GM13976 (cell line): ENCODE data around the gene IGSF9.
A peak's percentile ranks its signal among the peaks of the same experiment; 100 is the strongest.

Experiments used
- DNase-seq: peaks from one replicate; pipeline ENCODE4 v3.0.0; 2012; ENCODE audit warnings: low spot score
- in situ Hi-C: fragments of 300-500 bp; cut with MboI; formaldehyde crosslinking; loops from one replicate; pipeline ENCODE4 v1.12.0; 2022; ENCODE audit warnings: low sequenced_read_pairs, mixed read lengths, inconsistent platforms; ENCODE audit not compliant: unreplicated experiment
- TF ChIP-seq, protein P1 (sequence below): IDR thresholded peaks from 2 replicates; pipeline ENCODE4 v1.5.1; 2012; ENCODE audit warnings: borderline replicate concordance, mild to moderate bottlenecking; ENCODE audit not compliant: insufficient read depth; ENCODE audit errors: extremely low read depth, missing control alignments, control extremely low read depth

IGSF9 gene

DNA sequence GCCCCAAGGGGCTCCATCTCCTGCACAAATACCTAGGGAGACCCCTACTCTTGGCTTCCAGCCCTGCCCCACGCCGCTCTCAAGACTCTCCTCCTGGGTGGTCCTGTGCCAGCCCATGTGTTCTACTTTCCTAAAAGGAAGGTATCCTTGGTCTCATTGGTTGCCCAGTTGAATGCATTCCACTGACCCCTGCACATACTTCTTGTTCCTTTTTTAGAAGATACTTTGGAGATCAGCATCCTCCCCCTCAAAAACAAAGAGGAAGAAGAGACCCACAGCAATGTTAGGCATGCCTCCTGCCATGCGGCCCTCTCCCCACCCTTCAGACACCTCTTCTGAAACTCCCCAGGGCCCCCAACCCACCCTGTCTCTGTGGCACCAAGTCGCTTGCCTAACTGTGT, 4.6 kb upstream of the IGSF9 start:
- in situ Hi-C loops = no loop called here
- no peak for DNase-seq
- TF ChIP-seq, protein P1, sequence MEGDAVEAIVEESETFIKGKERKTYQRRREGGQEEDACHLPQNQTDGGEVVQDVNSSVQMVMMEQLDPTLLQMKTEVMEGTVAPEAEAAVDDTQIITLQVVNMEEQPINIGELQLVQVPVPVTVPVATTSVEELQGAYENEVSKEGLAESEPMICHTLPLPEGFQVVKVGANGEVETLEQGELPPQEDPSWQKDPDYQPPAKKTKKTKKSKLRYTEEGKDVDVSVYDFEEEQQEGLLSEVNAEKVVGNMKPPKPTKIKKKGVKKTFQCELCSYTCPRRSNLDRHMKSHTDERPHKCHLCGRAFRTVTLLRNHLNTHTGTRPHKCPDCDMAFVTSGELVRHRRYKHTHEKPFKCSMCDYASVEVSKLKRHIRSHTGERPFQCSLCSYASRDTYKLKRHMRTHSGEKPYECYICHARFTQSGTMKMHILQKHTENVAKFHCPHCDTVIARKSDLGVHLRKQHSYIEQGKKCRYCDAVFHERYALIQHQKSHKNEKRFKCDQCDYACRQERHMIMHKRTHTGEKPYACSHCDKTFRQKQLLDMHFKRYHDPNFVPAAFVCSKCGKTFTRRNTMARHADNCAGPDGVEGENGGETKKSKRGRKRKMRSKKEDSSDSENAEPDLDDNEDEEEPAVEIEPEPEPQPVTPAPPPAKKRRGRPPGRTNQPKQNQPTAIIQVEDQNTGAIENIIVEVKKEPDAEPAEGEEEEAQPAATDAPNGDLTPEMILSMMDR = no peak

DNA sequence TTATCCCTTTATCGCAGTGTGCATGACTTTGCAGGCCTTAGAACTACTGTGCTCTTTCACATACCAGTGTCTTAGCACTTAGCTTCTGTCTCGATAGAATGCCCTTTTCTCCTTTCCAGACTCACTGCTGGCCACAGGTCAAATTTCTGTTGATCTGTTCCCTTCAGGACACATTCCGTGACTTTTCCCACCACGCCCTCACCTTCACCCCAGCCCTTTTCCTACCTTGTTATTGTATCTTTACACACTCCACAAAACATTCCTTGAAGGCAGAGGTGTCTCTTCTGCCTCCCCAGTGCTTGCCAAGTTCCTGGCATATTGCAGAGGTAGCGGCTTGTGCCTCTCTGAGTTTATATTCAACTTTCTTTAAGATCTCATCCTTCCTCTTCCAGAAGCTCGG, 3.7 kb upstream of the IGSF9 start:
- TF ChIP-seq, protein P1 = no peak
- in situ Hi-C loops = no loop called here
- no peak for DNase-seq

DNA sequence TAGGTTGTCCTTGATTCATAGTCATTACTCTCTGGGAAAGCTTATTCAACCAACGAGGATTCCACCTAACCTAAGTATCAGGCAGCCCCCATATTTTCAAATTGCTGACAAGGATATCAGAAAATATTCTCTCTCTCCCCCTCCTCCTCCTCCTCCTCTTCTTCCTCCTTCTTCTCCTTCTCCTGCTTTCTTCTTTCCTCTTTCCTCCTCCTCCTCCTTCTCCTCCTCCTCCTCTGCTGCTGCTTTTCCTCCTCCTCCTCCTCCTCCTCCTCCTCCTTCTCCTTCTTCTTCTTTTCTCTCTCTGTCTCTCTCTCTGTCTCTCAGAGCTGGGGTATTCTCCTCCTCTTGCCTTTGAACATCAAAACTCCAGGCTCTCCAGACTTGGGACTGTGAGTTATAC, 2.5 kb upstream of the IGSF9 start:
- in situ Hi-C loops = no loop called here
- no peak for DNase-seq
- TF ChIP-seq, protein P1 = no peak

DNA sequence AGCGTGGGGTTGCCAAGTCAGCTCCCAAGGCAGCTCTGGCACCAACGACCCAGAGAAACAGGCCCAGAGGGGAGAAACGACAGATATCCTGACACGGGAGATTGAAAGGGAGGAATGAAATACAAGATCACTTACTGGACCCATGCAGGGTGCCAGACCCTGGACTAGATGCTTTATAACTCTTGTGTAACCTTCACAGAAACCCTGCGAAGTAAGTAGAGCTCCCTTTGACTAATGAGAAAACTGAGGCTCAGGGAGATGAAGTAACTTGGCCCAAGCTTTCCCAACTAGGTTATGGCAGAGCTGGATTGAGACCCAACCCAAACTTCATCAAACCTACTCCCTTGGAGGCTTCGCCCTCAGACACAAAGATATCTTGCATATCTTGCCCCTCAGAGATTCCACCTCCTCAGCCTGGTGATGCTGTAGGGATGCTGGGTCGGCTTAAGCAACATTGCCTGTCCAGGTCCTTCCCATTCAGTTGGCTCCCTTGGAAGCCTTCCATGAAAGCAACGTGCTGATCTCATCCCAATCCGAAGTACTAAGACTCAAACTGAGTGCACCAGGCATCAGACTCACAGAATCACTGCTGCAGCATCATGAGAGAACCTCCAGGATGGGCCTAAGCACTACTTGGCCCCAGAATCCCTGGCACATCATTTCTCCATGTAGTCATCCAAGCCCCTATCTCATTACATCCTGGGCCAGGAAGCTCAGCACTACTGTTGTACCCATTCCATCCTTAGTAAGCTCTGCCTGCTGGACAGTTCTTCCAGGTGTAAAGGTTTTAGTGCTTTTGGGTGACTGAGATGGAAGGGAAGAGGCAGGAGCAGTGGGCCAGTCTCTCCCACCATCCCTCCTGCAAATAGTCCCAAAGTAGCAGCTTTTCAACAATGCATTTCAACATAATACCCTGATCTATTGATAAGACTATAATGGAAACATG, 1.1 kb upstream of the IGSF9 start:
- in situ Hi-C loops = no loop called here
- DNase-seq = no peak
- TF ChIP-seq, protein P1 = no peak

DNA sequence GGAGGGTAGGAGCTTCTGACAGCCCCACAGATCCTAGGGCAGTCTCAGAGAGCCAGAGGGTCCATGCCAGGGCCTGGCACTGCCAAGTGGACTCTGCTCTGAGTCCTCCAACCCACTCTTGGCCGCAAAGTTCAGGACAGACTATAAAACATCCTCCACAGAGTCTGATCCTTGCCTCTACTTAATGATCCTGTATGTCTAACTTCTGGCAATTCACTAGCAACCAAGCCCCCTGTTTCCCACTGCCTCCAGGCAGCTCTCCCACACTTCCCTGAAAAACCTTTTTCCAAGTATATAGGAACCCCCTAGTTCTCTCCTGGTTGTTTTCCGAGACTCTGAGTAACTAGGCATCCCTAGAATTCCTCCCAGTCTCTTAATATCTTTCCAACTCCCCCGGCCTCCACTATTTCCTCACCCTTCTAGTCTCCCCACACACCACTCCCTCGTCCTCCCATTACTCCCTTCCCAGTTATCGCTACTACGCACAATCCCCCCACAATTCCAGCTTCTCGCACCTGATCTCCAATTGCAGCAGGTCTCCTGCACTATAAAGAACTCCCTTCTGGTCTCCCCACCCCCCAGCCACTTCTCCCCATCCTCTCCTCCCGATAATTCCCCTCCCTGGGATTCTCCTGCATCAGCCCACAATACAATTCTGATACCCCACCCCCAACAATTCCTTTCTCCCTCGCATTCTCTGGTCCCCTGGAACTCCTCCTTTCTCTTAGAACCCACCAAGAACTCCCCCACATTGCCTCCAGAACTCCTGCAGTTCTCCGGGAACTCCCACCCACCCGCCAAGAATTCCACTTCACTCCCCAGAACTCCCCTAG, 574 bp downstream of the IGSF9 start:
- TF ChIP-seq, protein P1 = no peak
- no peak for DNase-seq
- in situ Hi-C loops = no loop called here

DNA sequence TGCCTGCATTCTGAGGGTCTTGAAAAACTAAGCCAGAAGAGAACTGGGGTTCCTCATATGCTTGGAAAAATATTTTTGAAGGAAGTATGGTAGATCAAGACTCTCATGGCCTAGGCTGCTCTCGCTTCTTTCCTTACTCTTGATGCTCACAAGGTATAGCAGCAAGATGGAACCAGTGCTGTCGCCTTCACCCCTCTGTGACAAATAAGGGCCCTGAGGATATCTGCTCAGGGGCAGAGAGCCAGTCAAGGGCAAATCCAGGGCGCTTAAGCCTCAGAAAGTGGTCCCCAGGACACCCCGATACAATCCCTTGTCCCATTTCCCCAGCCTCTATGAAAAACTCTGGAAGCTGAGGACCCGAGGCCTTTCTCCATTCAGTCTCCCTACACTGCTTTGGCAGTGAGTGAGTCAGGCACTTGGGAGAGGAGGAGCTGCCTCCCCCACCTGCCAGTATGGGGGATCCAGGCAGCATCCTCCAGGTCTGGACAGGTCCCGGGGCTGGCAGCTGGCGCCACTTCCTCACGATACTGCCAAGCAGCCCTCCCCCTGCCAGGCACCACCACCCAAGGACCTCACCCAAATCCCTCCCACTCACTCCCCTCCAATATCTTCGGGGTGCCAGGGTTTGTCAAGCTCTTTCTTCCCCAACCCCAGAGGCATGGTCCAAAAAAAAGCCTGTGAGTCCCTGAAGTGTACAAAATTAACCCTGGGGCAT, 1.3 kb downstream of the IGSF9 start:
- TF ChIP-seq, protein P1 = no peak
- in situ Hi-C loops = no loop called here
- peak; percentile 23 for DNase-seq
